IMR-90 (cell line): ENCODE results near the gene DNAJB5. TPM values are rescaled to one million over a fixed set of nuclear protein-coding genes. Genes with fewer than 3 reads are reported as not detected.

Experiments used
- ATAC-seq: fragments of 200-7000 bp; cut with Tn5 transposase; 2 replicates; pipeline ENCODE4 v1.9.1; 2020; ENCODE audit warnings: low read depth, mild to moderate bottlenecking, moderate library complexity
- BruUV-seq: library from RNA; stranded (reverse); fragments of 400-500 nt; replicated peaks from 2 replicates; lab custom pipeline; 2021; lab: Mats Ljungman, UMichigan
- CTCF ChIA-PET: fragments of 300-600 bp; formaldehyde crosslinking; extraction: SDS; loops from one replicate; lab custom pipeline; 2021; ENCODE audit warnings: antibody characterized with exemption; lab: Yijun Ruan, JAX
- POLR2A ChIA-PET: fragments of 300-600 bp; sonication (Branson Sonifier 250); formaldehyde crosslinking; loops from one replicate; lab custom pipeline; 2022; ENCODE audit warnings: antibody characterized with exemption; ENCODE audit not compliant: unreplicated experiment; lab: Charles Lee
- DNase-seq: peaks from one replicate; pipeline ENCODE4 v3.0.0; 2013
- H2AFZ ChIP-seq: replicated peaks from 2 replicates; pipeline ENCODE3; 2013; ENCODE audit warnings: low read length, mild to moderate bottlenecking; ENCODE audit not compliant: poor library complexity
- H2AK5ac ChIP-seq: 2 replicates; pipeline ENCODE4 v1.6.1; 2013; ENCODE audit warnings: low read depth, low read length, inconsistent platforms
- H2AK9ac ChIP-seq: replicated peaks from 2 replicates; pipeline ENCODE3; 2013; ENCODE audit warnings: mild to moderate bottlenecking, low read depth, low read length, moderate library complexity; ENCODE audit not compliant: poor library complexity
- H2BK120ac ChIP-seq: 2 replicates; pipeline ENCODE4 v1.6.1; 2013; ENCODE audit warnings: low read depth, low read length, inconsistent platforms
- H2BK15ac ChIP-seq: 3 replicates; pipeline ENCODE4 v1.6.1; 2013; ENCODE audit warnings: low read depth, low read length, inconsistent platforms
- H2BK20ac ChIP-seq: 2 replicates; pipeline ENCODE4 v1.6.1; 2013; ENCODE audit warnings: low read depth, mild to moderate bottlenecking, inconsistent platforms, low read length, moderate library complexity
- H2BK5ac ChIP-seq: 2 replicates; pipeline ENCODE4 v1.6.1; 2013; ENCODE audit warnings: mild to moderate bottlenecking, low read depth, low read length, inconsistent platforms; ENCODE audit not compliant: poor library complexity, severe bottlenecking
- H3K14ac ChIP-seq: replicated peaks from 2 replicates; pipeline ENCODE4 v1.6.1; 2013; ENCODE audit warnings: low read depth, low read length, inconsistent platforms
- H3K18ac ChIP-seq: 2 replicates; pipeline ENCODE4 v1.6.1; 2013; ENCODE audit warnings: low read depth, low read length, control low read depth
- H3K23ac ChIP-seq: 2 replicates; pipeline ENCODE4 v1.6.1; 2013; ENCODE audit warnings: low read depth, low read length, inconsistent platforms
- H3K27ac ChIP-seq: 2 replicates; pipeline ENCODE4 v1.5.1; 2013; ENCODE audit warnings: mild to moderate bottlenecking, control low read depth, low read length; ENCODE audit not compliant: insufficient read depth
- H3K27me3 ChIP-seq: 2 replicates; pipeline ENCODE4 v1.6.1; 2013; ENCODE audit warnings: low read length; ENCODE audit not compliant: control insufficient read depth, insufficient read depth
- H3K36me3 ChIP-seq: 2 replicates; pipeline ENCODE4 v1.6.1; 2013; ENCODE audit warnings: low read length, mixed read lengths; ENCODE audit not compliant: control insufficient read depth, insufficient read depth
- H3K4ac ChIP-seq: 2 replicates; pipeline ENCODE4 v1.6.1; 2013; ENCODE audit warnings: low read depth, low read length, inconsistent platforms
- H3K4me1 ChIP-seq: 2 replicates; pipeline ENCODE4 v1.6.1; 2013; ENCODE audit warnings: low read length, mixed read lengths; ENCODE audit not compliant: control insufficient read depth, insufficient read depth
- H3K4me2 ChIP-seq: 2 replicates; pipeline ENCODE4 v1.6.1; 2013; ENCODE audit warnings: low read depth, mild to moderate bottlenecking, control low read depth, low read length, moderate library complexity
- H3K4me3 ChIP-seq: 2 replicates; pipeline ENCODE4 v1.5.1; 2013; ENCODE audit warnings: low read depth, mild to moderate bottlenecking, control low read depth, low read length, moderate library complexity; ENCODE audit not compliant: insufficient read depth
- H3K56ac ChIP-seq: 2 replicates; pipeline ENCODE4 v1.6.1; 2013; ENCODE audit warnings: low read length, inconsistent platforms; ENCODE audit not compliant: insufficient read depth; ENCODE audit errors: extremely low read depth
- H3K79me1 ChIP-seq, 2 experiments: 2 replicates each; pipeline ENCODE4 v1.6.1; 2013; ENCODE audit warnings: low read length in 2 of 2, inconsistent platforms in 1 of 2, low read depth in 1 of 2
- H3K9ac ChIP-seq: 2 replicates; pipeline ENCODE4 v1.6.1; 2013; ENCODE audit warnings: low read depth, low read length, control low read depth
- H3K9me1 ChIP-seq: 2 replicates; pipeline ENCODE4 v1.6.1; 2013; ENCODE audit warnings: low read length, inconsistent platforms; ENCODE audit not compliant: insufficient read depth
- H3K9me3 ChIP-seq: 2 replicates; pipeline ENCODE4 v1.6.1; 2013; ENCODE audit warnings: low read length; ENCODE audit not compliant: control insufficient read depth, insufficient read depth
- H4K20me1 ChIP-seq: 2 replicates; pipeline ENCODE4 v1.6.1; 2013; ENCODE audit warnings: low read length, inconsistent platforms; ENCODE audit not compliant: insufficient read depth
- H4K5ac ChIP-seq: 2 replicates; pipeline ENCODE4 v1.6.1; 2013; ENCODE audit warnings: mild to moderate bottlenecking, low read depth, low read length, control low read depth
- H4K8ac ChIP-seq, 2 experiments: 2 replicates each; pipeline ENCODE4 v1.6.1; 2013; ENCODE audit warnings: low read depth in 2 of 2, low read length in 2 of 2, control low read depth in 1 of 2, inconsistent platforms in 1 of 2
- H4K91ac ChIP-seq: 2 replicates; pipeline ENCODE4 v1.6.1; 2013; ENCODE audit warnings: low read depth, low read length, inconsistent platforms; ENCODE audit not compliant: insufficient read depth
- MAFK ChIP-seq: IDR thresholded peaks from 2 replicates; pipeline ENCODE4 v1.6.1; 2012; ENCODE audit warnings: low read depth, low read length, improper control_type of control experiment
- POLR2A ChIP-seq: IDR thresholded peaks from 2 replicates; pipeline ENCODE4 v1.6.1; 2012; ENCODE audit warnings: mild to moderate bottlenecking, low read depth, low read length
- WGBS, 2 experiments: methylation state at CpG; one replicate each; pipeline versions ENCODE4 v1.1.5 to v1.1.7; 2013; ENCODE audit warnings: missing lambda C conversion rate in 2 of 2; ENCODE audit not compliant: insufficient read length in 1 of 2; ENCODE audit errors: extremely low coverage in 2 of 2; 5-methylcytosine and 5-hydroxymethylcytosine counted together
- dilution Hi-C: fragments of 300-500 bp; cut with HindIII; formaldehyde crosslinking; loops from one replicate; pipeline ENCODE4 v1.14.3; 2018; ENCODE audit warnings: low sequenced_read_pairs; ENCODE audit not compliant: unreplicated experiment
- in situ Hi-C: fragments of 300-500 bp; cut with MboI; formaldehyde crosslinking; loops from 3 replicates; pipeline ENCODE4 v1.14.3; 2019; ENCODE audit warnings: low sequenced_read_pairs, inconsistent platforms, mixed read lengths
- intact Hi-C: fragments of 100-400 bp; cut with micrococcal nuclease; formaldehyde crosslinking; loops from 2 replicates; pipeline ENCODE4 v1.10.0; 2022
- polyA plus RNA-seq, 3 experiments: library from polyadenylated mRNA; depleted of rRNA; stranded (reverse); fragments of >200 nt; gene quantifications; 2 replicates each; pipeline ENCODE4 v1.2.3, GENCODE V29; 2012; ENCODE audit warnings: low replicate concordance in 1 of 3
- total RNA-seq: library from RNA; depleted of rRNA; stranded (reverse); fragments of >200 nt; gene quantifications from 2 replicates; pipeline ENCODE4 v1.2.3, GENCODE V29; 2012; rRNA removed

The DNAJB5 gene
- total and polyA plus RNA-seq, 2 of the 4 experiments (the other 2 are of a cell fraction): 11.4 to 14.9 TPM

DNA sequence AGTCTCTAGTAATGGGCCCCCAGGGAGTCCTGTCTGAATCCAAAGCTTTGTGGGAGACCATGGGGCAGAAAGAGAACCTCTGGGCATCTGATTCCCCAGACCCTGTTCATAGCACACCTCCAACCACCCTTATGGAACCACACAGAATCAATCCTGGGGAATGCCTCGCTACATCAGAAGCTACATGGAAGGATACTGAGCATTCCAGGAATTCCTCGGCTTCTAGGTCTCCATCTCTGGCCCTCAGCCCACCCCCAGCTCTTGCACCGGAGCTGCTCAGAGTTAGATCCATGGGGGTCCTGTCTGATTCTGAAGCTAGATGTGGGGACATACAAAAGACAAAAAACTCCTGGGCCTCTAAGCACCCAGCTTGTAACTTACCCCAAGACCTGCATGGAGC, 54.5 kb downstream of the DNAJB5 start:
- no TSS peak for BruUV-seq
- no peak overlapping the region for H3K4me2 ChIP-seq
- no peaks in the 10 kb centered on the region for H3K27me3 ChIP-seq
- H3K9me3 ChIP-seq: no peaks in the 10 kb centered on the region
- CTCF ChIA-PET: interaction anchor here (0.6 kb wide), 1 partner anchor 343 kb away, joined by 3 read pairs; no protein-coding TSS in a partner anchor
- H3K23ac ChIP-seq: no peak overlapping the region
- TF ChIP-seq POLR2A: no peak
- TF ChIP-seq MAFK: no peak
- ATAC-seq (peak; percentile 52), DNase-seq (no peak)
- no peak overlapping the region for H2BK120ac ChIP-seq
- H3K79me1 ChIP-seq: peaks cover 0 to under 1% of the 10 kb centered on the region in 2 experiments; a peak in 1 of 4 replicates
- intact Hi-C loops (no loop called here), dilution Hi-C loops (no loop called here), in situ Hi-C loops (no loop called here)
- no peak overlapping the region for H2AFZ ChIP-seq
- POLR2A ChIA-PET: no interaction called here
- no peak overlapping the region for H2BK20ac ChIP-seq
- H2BK5ac ChIP-seq: no peak overlapping the region
- no peak overlapping the region for H4K8ac ChIP-seq
- no peak overlapping the region for H2BK15ac ChIP-seq
- H4K5ac ChIP-seq: no peak overlapping the region
- peak overlapping the region; percentile 10; the same call in 1 of the 2 replicates for H3K56ac ChIP-seq
- H3K36me3 ChIP-seq: peaks cover 17% of the 10 kb centered on the region
- H3K14ac ChIP-seq: no peak overlapping the region
- H4K91ac ChIP-seq: no peak overlapping the region
- H4K20me1 ChIP-seq: no peaks in the 10 kb centered on the region
- H3K27ac ChIP-seq: no peak overlapping the region
- H3K9ac ChIP-seq: no peak overlapping the region
- no peak overlapping the region for H3K18ac ChIP-seq
- H2AK5ac ChIP-seq: no peak overlapping the region
- peaks cover 11% of the 10 kb centered on the region for H3K4me1 ChIP-seq
- peaks cover 12% of the 10 kb centered on the region; the same call in 1 of the 2 replicates for H3K9me1 ChIP-seq
- H2AK9ac ChIP-seq: no peak overlapping the region
- no CpG with 5 or more reads among the region's 3 CpGs for WGBS, 2 experiments
- H3K4ac ChIP-seq: no peak overlapping the region
- no peak overlapping the region for H3K4me3 ChIP-seq

Other genes starting within 250 kb of the DNAJB5 start
- not detected in 2 replicates for gene PHF24, start 31.5 kb upstream of the DNAJB5 start, total RNA-seq
- 0.02 TPM in 1 of 2 replicates, not detected in the other for gene PHF24, start 31.5 kb upstream of the DNAJB5 start, polyA plus RNA-seq (2012; rRNA removed)
- 492 and 516 TPM in 2 replicates for gene VCP, start 82.9 kb downstream of the DNAJB5 start, total RNA-seq
- 291 and 292 TPM in 2 replicates for gene VCP, start 82.9 kb downstream of the DNAJB5 start, polyA plus RNA-seq (2012; rRNA removed)
- 13.9 and 16.1 TPM in 2 replicates for gene FANCG, start 90.2 kb downstream of the DNAJB5 start, total RNA-seq
- 19.3 and 20.4 TPM in 2 replicates for gene FANCG, start 90.2 kb downstream of the DNAJB5 start, polyA plus RNA-seq (2012; rRNA removed)
- 8.1 and 9.3 TPM in 2 replicates for gene PIGO, start 106.8 kb downstream of the DNAJB5 start, total RNA-seq
- gene PIGO, start 106.8 kb downstream of the DNAJB5 start, polyA plus RNA-seq (2012; rRNA removed): 17.9 and 18.2 TPM in 2 replicates
- gene STOML2, start 113.4 kb downstream of the DNAJB5 start, total RNA-seq: 232 and 250 TPM in 2 replicates
- gene STOML2, start 113.4 kb downstream of the DNAJB5 start, polyA plus RNA-seq (2012; rRNA removed): 177 and 179 TPM in 2 replicates
- 12.0 and 13.3 TPM in 2 replicates for gene ATOSB, start 126.1 kb downstream of the DNAJB5 start, total RNA-seq
- gene ATOSB, start 126.1 kb downstream of the DNAJB5 start, polyA plus RNA-seq (2012; rRNA removed): 37.7 and 40.2 TPM in 2 replicates
- gene UNC13B, start 172.3 kb downstream of the DNAJB5 start, total RNA-seq: 12.2 and 14.3 TPM in 2 replicates
- 6.5 and 7.5 TPM in 2 replicates for gene UNC13B, start 172.3 kb downstream of the DNAJB5 start, polyA plus RNA-seq (2012; rRNA removed)